Activated CD4-positive, alpha-beta T cell treated with anti-CD3 and anti-CD28 coated beads for 1 hour (primary cell): Measurements from ENCODE around the gene OR9K2.
"Not testable (repeated sequence)": the region's sequence is repeated elsewhere in the genome, so short reads cannot be mapped to it uniquely, and the experiment has no call there.

Experiments
- DNase-seq: peaks from one replicate; pipeline ENCODE4 v3.0.0-alpha.2; 2020

Gene OR9K2

GRCh38 chr12:55126106-55126505, at the start of gene OR9K2:
Gene OR9K2, plus strand, starts transcription at chr12:55126406. Its CDS starts 3,429 bp downstream, at chr12:55129835.
- DNase-seq = no peak

- DNase-seq = no peak
Observed at GRCh38 chr12:55092579-55092978, 33.6 kb upstream of the OR9K2 start.

- DNase-seq = no peak
Observed at GRCh38 chr12:55112378-55112875, 13.8 kb upstream of the OR9K2 start.

GRCh38 chr12:55116152-55116551, 10.1 kb upstream of the OR9K2 start:
- no peak for DNase-seq

GRCh38 chr12:55132816-55133215, 6.6 kb downstream of the OR9K2 start:
- DNase-seq = no peak

GRCh38 chr12:55142669-55143565, 16.7 kb downstream of the OR9K2 start:
- DNase-seq = no peak

GRCh38 chr12:55143566-55143870, 17.3 kb downstream of the OR9K2 start:
- no peak for DNase-seq

GRCh38 chr12:55167010-55167640, 40.9 kb downstream of the OR9K2 start:
- DNase-seq = not testable (repeated sequence)

GRCh38 chr12:55171445-55171844, 45.2 kb downstream of the OR9K2 start:
- no peak for DNase-seq

GRCh38 chr12:55171846-55172245, 45.6 kb downstream of the OR9K2 start:
- DNase-seq = not testable (repeated sequence)

- no peak for DNase-seq
Observed at GRCh38 chr12:55172686-55173085, 46.5 kb downstream of the OR9K2 start.

- DNase-seq = no peak
Observed at GRCh38 chr12:55173456-55173855, 47.2 kb downstream of the OR9K2 start.
